Prostate gland (tissue), 2 donors: ENCODE measurements around the gene ATP5F1B. TPM values are rescaled to one million over a fixed set of nuclear protein-coding genes. Genes with fewer than 3 reads are reported as not detected.

Experiments used
- DNase-seq: peaks from one replicate; pipeline ENCODE4 v3.0.0-alpha.2; 2019; ENCODE audit warnings: low spot score
- H3K27ac ChIP-seq, 2 donors: fragments of 200-600 bp; sonication (generic); 2 replicates each; pipeline ENCODE4 v1.5.1; 2017 to 2019
- H3K27me3 ChIP-seq: fragments of 200-600 bp; sonication (generic); replicated peaks from 2 replicates; pipeline ENCODE4 v1.5.1; 2019; ENCODE audit not compliant: insufficient read depth
- H3K36me3 ChIP-seq, 2 donors: fragments of 200-600 bp; sonication (generic); 1 replicate in 1 of 2; 2 replicates in 1 of 2; pipeline versions ENCODE4 v1.5.1 to v1.8.1; 2017 to 2019
- H3K4me1 ChIP-seq: fragments of 200-600 bp; sonication (generic); replicated peaks from 2 replicates; pipeline ENCODE4 v1.5.1; 2019
- H3K4me3 ChIP-seq, 2 donors: fragments of 200-600 bp; sonication (generic); 2 replicates each; pipeline ENCODE4 v1.5.1; 2017 to 2019
- H3K9me3 ChIP-seq: fragments of 200-600 bp; sonication (generic); 2 replicates; pipeline ENCODE4 v1.5.1; 2017
- CTCF ChIP-seq, 4 experiments: fragments of 200-600 bp in 2 of 4; fragments of 450-650 bp in 2 of 4; sonication (generic) in 2 of 4; IDR thresholded peaks; 1 replicate in 3 of 4; 2 replicates in 1 of 4; pipeline ENCODE4 v1.5.1; 2016 to 2019; ENCODE audit warnings: antibody characterized with exemption in 4 of 4, mild to moderate bottlenecking in 2 of 4, moderate library complexity in 2 of 4
- POLR2A ChIP-seq: fragments of 450-650 bp; IDR thresholded peaks from one replicate; pipeline ENCODE4 v1.6.1; 2016; ENCODE audit warnings: antibody characterized with exemption, mild to moderate bottlenecking
- POLR2AphosphoS5 ChIP-seq: sonication (generic); formaldehyde crosslinking; IDR thresholded peaks from one replicate; pipeline ENCODE4 v1.6.1; 2017; ENCODE audit warnings: antibody characterized with exemption
- WGBS: methylation state at CpG from one replicate; pipeline ENCODE4 v1.1.5; 2018; 5-methylcytosine and 5-hydroxymethylcytosine counted together
- intact Hi-C: fragments of 100-400 bp; cut with DNase I; formaldehyde crosslinking; loops from one replicate; pipeline ENCODE4 v1.14.2; 2022
- total RNA-seq, 2 donors: library from RNA; depleted of rRNA; stranded (reverse); fragments of >200 nt; gene quantifications; one replicate each; pipeline ENCODE4 v1.1.0, GENCODE V29; 2016

Gene ATP5F1B
- total RNA-seq, 2 donors from 2014 or later: 372 to 401 TPM

DNA sequence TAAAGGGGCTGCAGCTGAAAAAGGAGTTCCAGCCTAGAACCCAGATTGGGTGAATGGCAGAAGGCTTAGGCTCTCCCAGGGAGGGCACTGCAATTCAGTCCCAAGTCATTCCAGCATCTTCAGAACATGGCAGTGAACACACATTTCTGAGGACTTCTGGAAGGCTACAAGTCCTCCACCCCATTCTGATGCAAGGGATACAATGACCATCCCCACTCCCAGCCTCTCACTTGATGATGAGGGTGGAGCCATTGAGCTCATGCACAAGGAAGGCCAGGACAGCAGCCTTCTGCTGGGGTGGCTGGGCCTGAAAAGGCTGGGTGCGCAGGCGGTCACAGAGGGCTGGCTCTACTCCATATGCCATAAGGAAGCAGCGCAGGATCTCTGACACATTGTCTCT, 41.4 kb downstream of the ATP5F1B start:
- Histone ChIP-seq H3K36me3 (peaks cover 63 to 75% of the 10 kb centered on the region in 2 donors), H3K27ac (no peak overlapping the region), H3K9me3 (no peaks in the 10 kb centered on the region), H3K4me3 (no peak overlapping the region), H3K27me3 (no peaks in the 10 kb centered on the region), H3K4me1 (no peaks in the 10 kb centered on the region)
- WGBS: 100% methylated on average over 3 of the region's 3 CpGs
- intact Hi-C loops: no loop called here
- TF ChIP-seq POLR2A (no peak), CTCF (IDR thresholded peaks at IDR 0.05) (no peak), POLR2AphosphoS5 (no peak)
- DNase-seq: no peak

- no peak for TF ChIP-seq CTCF (IDR thresholded peaks at IDR 0.05)
- no peak for TF ChIP-seq POLR2AphosphoS5
- TF ChIP-seq POLR2A: no peak
- no peak overlapping the region for H3K27ac ChIP-seq
- peaks cover 71 to 76% of the 10 kb centered on the region in 2 donors for H3K36me3 ChIP-seq
- 83% methylated on average over 3 of the region's 3 CpGs for WGBS
- H3K4me1 ChIP-seq: no peaks in the 10 kb centered on the region
- intact Hi-C loops: no loop called here
- no peak for DNase-seq
- no peaks in the 10 kb centered on the region for H3K9me3 ChIP-seq
- no peak overlapping the region for H3K4me3 ChIP-seq
- H3K27me3 ChIP-seq: no peaks in the 10 kb centered on the region
Measured at GRCh38 chr12:56602239-56602638, 43.5 kb downstream of the ATP5F1B start.

DNA sequence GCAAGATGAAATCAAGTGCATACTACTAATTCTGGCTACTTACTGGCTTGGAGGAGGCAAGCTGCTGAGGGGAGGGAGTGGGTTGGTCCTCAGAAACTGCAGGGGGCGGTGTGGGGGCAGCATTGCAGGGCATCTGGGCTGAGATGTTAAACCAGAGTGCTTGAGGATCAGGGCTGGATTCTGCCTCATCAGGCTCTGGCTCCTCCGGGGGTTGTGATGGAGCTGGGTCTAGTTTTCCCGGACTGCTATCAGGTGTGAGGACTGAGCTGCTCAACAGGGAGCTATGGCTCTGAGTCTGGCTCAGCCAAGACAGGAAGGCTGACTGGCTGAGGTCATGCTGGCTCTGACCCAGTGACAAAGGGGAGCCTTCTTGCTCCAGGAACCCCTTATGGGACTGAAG, 44.3 kb downstream of the ATP5F1B start:
- WGBS: 70% methylated on average over 3 of the region's 3 CpGs
- H3K27ac ChIP-seq: no peak overlapping the region
- no peak for DNase-seq

GRCh38 chr12:56600753-56601152, 45.0 kb downstream of the ATP5F1B start:
- no peaks in the 10 kb centered on the region for H3K9me3 ChIP-seq
- no peak for DNase-seq
- no peak overlapping the region for H3K4me3 ChIP-seq
- no peaks in the 10 kb centered on the region for H3K27me3 ChIP-seq
- TF ChIP-seq POLR2AphosphoS5 (no peak), CTCF (IDR thresholded peaks at IDR 0.05) (no peak), POLR2A (no peak)
- intact Hi-C loops: no loop called here
- WGBS: 90% methylated on average over 6 of the region's 6 CpGs
- H3K27ac ChIP-seq: no peak overlapping the region
- H3K36me3 ChIP-seq: peaks cover 62 to 65% of the 10 kb centered on the region in 2 donors
- no peaks in the 10 kb centered on the region for H3K4me1 ChIP-seq

More for the DNA sequence above, 44.3 kb downstream of the ATP5F1B start:
- peaks cover 65 to 73% of the 10 kb centered on the region in 2 donors for H3K36me3 ChIP-seq
- TF ChIP-seq CTCF (IDR thresholded peaks at IDR 0.05) (no peak), POLR2AphosphoS5 (no peak), POLR2A (no peak)
- no peak overlapping the region for H3K4me3 ChIP-seq
- no peaks in the 10 kb centered on the region for H3K27me3 ChIP-seq
- intact Hi-C loops: no loop called here
- H3K4me1 ChIP-seq: no peaks in the 10 kb centered on the region
- no peaks in the 10 kb centered on the region for H3K9me3 ChIP-seq

- H3K9me3 ChIP-seq: no peaks in the 10 kb centered on the region
- intact Hi-C loops: no loop called here
- no peak overlapping the region for H3K27ac ChIP-seq
- no peaks in the 10 kb centered on the region for H3K4me1 ChIP-seq
- DNase-seq: no peak
- H3K36me3 ChIP-seq: peaks cover 54 to 56% of the 10 kb centered on the region in 2 donors
- no peaks in the 10 kb centered on the region for H3K27me3 ChIP-seq
- 64% methylated on average over 10 of the region's 10 CpGs for WGBS
- H3K4me3 ChIP-seq: no peak overlapping the region
- no peak for TF ChIP-seq POLR2AphosphoS5
- no peak for TF ChIP-seq POLR2A
- no peak for TF ChIP-seq CTCF (IDR thresholded peaks at IDR 0.05)
Measured at GRCh38 chr12:56599797-56600196, 46.0 kb downstream of the ATP5F1B start.
